ENCODE results near the gene COL5A1. TPM values are rescaled to one million over a fixed set of nuclear protein-coding genes. Genes with fewer than 3 reads are reported as not detected.

The COL5A1 gene
- polyA plus RNA-seq, 3 donors, result 0.01 TPM; not detected in 2

DNA sequence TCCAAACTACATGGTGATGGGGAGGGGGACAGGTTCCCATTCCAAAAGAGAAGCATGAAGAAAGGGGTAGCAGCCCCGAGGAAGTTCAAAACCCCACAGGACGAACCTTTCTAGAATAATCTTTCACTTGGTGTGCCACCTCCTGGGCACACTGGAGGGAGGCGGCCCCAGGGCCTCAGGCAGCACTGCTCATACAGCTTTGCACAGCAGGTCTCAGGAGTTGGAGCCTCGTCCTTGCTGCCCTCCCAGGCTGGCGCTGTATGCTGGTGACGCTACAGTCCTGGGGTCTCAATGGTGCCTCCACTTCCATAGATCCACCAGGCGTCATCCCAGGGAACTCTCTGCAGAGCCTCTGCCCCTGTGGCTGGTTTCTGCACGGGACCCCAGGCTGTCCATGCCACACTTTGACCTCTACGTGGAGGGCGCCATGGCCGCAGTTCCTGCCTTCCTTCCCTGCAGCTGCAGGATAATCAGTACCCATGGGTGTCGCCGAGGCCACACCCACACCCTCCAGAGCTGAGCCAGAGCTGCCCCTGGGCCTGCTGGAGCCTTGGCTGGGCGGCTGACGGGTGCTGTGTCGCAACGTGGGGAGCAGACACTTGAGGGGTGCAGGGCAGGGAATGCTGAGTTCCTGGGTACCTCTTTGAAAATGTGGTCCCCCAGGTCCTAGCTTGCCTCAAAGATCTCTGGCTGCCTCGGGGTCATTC, 95.3 kb downstream of the COL5A1 start:
- H3K4me2 ChIP-seq (replicated peaks; ENCODE audit: extremely low read depth, low read length, poor library complexity, severe bottlenecking), result no peak overlapping the region
- no peaks in the 10 kb centered on the region for H3K4me1 ChIP-seq (ENCODE audit: control insufficient read depth in 1 of 2, insufficient read depth in 2 of 2, low read length in 2 of 2)
- no peak overlapping the region for H3K27ac ChIP-seq (ENCODE audit: low read depth in 1 of 2, low read length in 2 of 2)
- TF ChIP-seq, protein P1, sequence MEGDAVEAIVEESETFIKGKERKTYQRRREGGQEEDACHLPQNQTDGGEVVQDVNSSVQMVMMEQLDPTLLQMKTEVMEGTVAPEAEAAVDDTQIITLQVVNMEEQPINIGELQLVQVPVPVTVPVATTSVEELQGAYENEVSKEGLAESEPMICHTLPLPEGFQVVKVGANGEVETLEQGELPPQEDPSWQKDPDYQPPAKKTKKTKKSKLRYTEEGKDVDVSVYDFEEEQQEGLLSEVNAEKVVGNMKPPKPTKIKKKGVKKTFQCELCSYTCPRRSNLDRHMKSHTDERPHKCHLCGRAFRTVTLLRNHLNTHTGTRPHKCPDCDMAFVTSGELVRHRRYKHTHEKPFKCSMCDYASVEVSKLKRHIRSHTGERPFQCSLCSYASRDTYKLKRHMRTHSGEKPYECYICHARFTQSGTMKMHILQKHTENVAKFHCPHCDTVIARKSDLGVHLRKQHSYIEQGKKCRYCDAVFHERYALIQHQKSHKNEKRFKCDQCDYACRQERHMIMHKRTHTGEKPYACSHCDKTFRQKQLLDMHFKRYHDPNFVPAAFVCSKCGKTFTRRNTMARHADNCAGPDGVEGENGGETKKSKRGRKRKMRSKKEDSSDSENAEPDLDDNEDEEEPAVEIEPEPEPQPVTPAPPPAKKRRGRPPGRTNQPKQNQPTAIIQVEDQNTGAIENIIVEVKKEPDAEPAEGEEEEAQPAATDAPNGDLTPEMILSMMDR (IDR thresholded peaks at IDR 0.05), result no peak
- Mint-ChIP-seq H3K27ac (no peak overlapping the region), H3K9me3 (peaks cover 0 to 5% (median under 1%) of the 10 kb centered on the region in 7 donors), H3K4me1 (no peaks in the 10 kb centered on the region), H3K4me3 (no peak overlapping the region), H3K36me3 (no peaks in the 10 kb centered on the region), H3K27me3 (ENCODE audit: low read depth in 3 of 3) (peaks cover 9 to 16% (median 11%) of the 10 kb centered on the region in 3 donors)
- H3K9ac ChIP-seq (ENCODE audit: insufficient read depth, low read length, poor library complexity, severe bottlenecking), result no peak overlapping the region
- H3K9me3 ChIP-seq (replicated peaks in 1 of 2; ENCODE audit: control insufficient read depth in 1 of 2, insufficient read depth in 1 of 2, low read length in 2 of 2), result no peaks in the 10 kb centered on the region
- H4K20me1 ChIP-seq (ENCODE audit: insufficient read depth, low read length), result no peaks in the 10 kb centered on the region
- intact Hi-C loops (cut with micrococcal nuclease), result no loop called here
- H2AFZ ChIP-seq (ENCODE audit: insufficient read depth, low read depth, low read length, poor library complexity, severe bottlenecking), result no peak overlapping the region
- no peaks in the 10 kb centered on the region for H3K36me3 ChIP-seq (replicated peaks in 1 of 2; ENCODE audit: control insufficient read depth in 1 of 2, insufficient read depth in 2 of 2, low read length in 2 of 2)
- H3K27me3 ChIP-seq (ENCODE audit: control insufficient read depth in 2 of 2, insufficient read depth in 2 of 2, low read length in 2 of 2), result no peaks in the 10 kb centered on the region
- no peak for DNase-seq
- no peaks in the 10 kb centered on the region for H3K79me2 ChIP-seq (ENCODE audit: insufficient read depth, low read length)
- H3K4me3 ChIP-seq (replicated peaks in 1 of 3; ENCODE audit: low read depth in 2 of 3, low read length in 3 of 3), result no peak overlapping the region
- WGBS (ENCODE audit: insufficient coverage), result 77% methylated on average over 14 of the region's 18 CpGs

DNA sequence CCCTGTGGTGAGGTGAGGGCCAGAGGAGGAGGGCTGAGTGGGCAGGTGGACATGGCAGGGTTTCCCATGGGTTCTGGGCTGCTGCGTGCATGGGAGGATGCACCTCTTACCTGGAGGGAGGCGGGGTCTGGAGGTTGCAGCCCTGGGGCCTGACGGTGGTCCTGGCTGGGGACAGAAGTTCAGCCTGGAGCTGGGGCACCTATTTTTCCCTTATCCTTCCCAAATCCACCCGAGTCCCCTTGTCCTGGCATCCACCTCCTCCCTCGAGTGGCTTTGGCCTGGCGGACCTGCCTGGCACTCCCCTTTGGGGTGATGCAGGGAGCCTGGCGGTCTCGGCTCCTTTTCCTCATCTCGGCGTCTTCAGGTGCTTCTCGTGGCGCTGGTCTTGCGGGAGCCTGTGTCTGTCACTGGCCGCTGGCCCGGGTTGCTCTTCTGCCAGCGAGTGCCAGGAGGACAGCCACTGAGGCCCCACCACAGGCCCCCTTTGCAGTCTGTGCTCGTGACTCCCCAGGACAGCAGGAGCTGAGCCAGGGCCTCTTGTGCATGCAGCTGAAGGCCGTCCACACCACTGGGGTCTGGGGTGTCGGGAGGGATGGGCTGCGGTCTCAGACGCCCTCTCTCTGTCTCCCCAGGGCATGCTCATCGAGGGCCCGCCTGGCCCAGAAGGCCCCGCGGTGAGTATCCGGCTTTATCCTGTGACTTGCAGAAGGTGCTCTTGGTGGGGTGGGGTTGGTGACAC, 96.4 kb downstream of the COL5A1 start:
- intact Hi-C loops (cut with micrococcal nuclease), result no loop called here
- TF ChIP-seq, protein P1 (IDR thresholded peaks at IDR 0.05), result no peak
- no peaks in the 10 kb centered on the region for H4K20me1 ChIP-seq (ENCODE audit: insufficient read depth, low read length)

More for the DNA sequence above, 96.4 kb downstream of the COL5A1 start:
- Histone ChIP-seq H3K9ac (ENCODE audit: insufficient read depth, low read length, poor library complexity, severe bottlenecking) (no peak overlapping the region), H3K27ac (ENCODE audit: low read depth in 1 of 2, low read length in 2 of 2) (no peak overlapping the region), H3K4me1 (ENCODE audit: control insufficient read depth in 1 of 2, insufficient read depth in 2 of 2, low read length in 2 of 2) (no peaks in the 10 kb centered on the region), H3K4me2 (replicated peaks; ENCODE audit: extremely low read depth, low read length, poor library complexity, severe bottlenecking) (no peak overlapping the region), H3K9me3 (replicated peaks in 1 of 2; ENCODE audit: control insufficient read depth in 1 of 2, insufficient read depth in 1 of 2, low read length in 2 of 2) (no peaks in the 10 kb centered on the region), H3K4me3 (replicated peaks in 1 of 3; ENCODE audit: low read depth in 2 of 3, low read length in 3 of 3) (no peak overlapping the region), H2AFZ (ENCODE audit: insufficient read depth, low read depth, low read length, poor library complexity, severe bottlenecking) (no peak overlapping the region), H3K79me2 (ENCODE audit: insufficient read depth, low read length) (no peaks in the 10 kb centered on the region), H3K36me3 (replicated peaks in 1 of 2; ENCODE audit: control insufficient read depth in 1 of 2, insufficient read depth in 2 of 2, low read length in 2 of 2) (no peaks in the 10 kb centered on the region), H3K27me3 (ENCODE audit: control insufficient read depth in 2 of 2, insufficient read depth in 2 of 2, low read length in 2 of 2) (no peaks in the 10 kb centered on the region)
- DNase-seq, result no peak
- Mint-ChIP-seq H3K27ac (no peak overlapping the region), H3K4me1 (no peaks in the 10 kb centered on the region), H3K36me3 (no peaks in the 10 kb centered on the region), H3K4me3 (no peak overlapping the region), H3K9me3 (peaks cover 0 to 3% (median 0%) of the 10 kb centered on the region in 7 donors), H3K27me3 (ENCODE audit: low read depth in 3 of 3) (peaks cover 7 to 13% (median 8%) of the 10 kb centered on the region in 3 donors)
- 92% methylated on average over 23 of the region's 26 CpGs for WGBS (ENCODE audit: insufficient coverage)

Data from CD14-positive monocyte (primary cell).